ENCODE results near the gene SND1.

GRCh38 chr7:127828843-127829500, 177.0 kb downstream of the SND1 start:
- TF ChIP-seq CTCF (IDR thresholded peaks at IDR 0.05) (no peak), POLR2A (IDR thresholded peaks at IDR 0.05) (no peak)
